CD1c-positive myeloid dendritic cell (primary cell): ENCODE results near the gene GLUL.
"Not testable (repeated sequence)": the region's sequence is repeated elsewhere in the genome, so short reads cannot be mapped to it uniquely, and the experiment has no call there.

Experiments used
- DNase-seq: peaks from one replicate; pipeline ENCODE4 v3.0.0-alpha.2; 2016; ENCODE audit errors: extremely low spot score

Gene GLUL

GRCh38 chr1:182368358-182368757, 23.2 kb downstream of the GLUL start:
- no peak for DNase-seq

GRCh38 chr1:182367926-182368325, 23.7 kb downstream of the GLUL start:
- DNase-seq: no peak

GRCh38 chr1:182366596-182366995, 25.0 kb downstream of the GLUL start:
- DNase-seq: no peak

DNA sequence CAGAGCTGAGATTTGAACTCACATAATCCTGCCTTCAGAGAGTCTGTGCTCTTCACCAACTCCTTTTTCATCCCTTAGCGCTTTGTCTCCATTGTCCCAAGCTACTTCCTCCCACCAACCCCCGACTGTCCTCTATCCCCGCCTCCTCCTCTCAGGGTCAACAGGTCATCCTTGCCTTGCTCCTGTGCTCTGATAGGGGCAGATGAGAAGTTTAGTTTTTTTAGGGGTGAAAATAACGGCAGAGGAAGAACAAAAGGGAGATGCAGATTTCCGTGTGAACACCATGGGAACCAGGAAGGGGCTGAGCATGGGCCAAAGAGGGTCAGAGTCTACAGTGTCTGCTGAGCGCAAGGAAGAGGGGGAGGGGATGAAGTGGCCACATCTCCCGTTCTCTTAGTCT, 31.9 kb downstream of the GLUL start:
- DNase-seq: no peak

DNA sequence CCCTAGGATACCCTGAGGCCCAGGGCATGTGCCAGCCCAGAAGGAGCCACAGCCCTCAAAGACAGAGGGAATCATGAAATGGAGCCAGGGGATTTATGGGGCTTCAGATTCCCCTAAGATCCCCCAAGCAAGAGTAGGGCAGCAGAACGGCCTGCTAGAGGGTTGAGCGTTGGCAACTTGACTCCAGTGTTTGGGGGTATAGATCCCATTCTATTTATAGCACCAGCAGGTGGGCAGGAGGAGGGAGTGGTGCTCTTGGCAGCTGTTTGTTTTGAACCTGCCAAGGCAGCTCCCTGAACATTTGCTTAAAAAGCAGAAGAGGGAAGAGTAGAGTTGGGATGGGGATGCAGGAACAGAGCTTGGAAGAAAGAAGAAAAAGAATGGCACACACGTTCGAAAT, 33.7 kb downstream of the GLUL start:
- no peak for DNase-seq

DNA sequence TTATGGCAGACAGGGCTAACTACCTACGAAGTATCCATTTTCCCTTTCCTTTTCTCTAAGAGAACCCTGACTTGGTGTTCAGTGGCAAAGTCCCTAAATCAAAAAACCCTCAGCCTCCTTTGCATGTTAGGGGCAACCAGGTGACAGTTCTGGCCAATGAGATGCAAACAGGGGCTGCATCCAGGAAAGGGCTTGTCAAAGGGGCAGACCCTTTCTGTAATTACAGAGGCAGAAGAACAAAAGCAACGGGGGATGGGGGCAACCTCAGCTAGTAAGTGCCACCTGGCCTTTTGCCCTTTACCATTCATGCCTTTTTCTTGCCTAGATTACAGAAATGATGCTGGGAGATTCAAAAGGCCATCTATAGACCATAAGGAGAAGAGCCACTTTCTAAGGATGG, 34.4 kb downstream of the GLUL start:
- DNase-seq: no peak

GRCh38 chr1:182355723-182356098, 35.9 kb downstream of the GLUL start:
- no peak for DNase-seq

- no peak for DNase-seq
Observed at GRCh38 chr1:182351790-182352364, 39.7 kb downstream of the GLUL start.

- DNase-seq: no peak
Observed at GRCh38 chr1:182350839-182351238, 40.8 kb downstream of the GLUL start.

DNA sequence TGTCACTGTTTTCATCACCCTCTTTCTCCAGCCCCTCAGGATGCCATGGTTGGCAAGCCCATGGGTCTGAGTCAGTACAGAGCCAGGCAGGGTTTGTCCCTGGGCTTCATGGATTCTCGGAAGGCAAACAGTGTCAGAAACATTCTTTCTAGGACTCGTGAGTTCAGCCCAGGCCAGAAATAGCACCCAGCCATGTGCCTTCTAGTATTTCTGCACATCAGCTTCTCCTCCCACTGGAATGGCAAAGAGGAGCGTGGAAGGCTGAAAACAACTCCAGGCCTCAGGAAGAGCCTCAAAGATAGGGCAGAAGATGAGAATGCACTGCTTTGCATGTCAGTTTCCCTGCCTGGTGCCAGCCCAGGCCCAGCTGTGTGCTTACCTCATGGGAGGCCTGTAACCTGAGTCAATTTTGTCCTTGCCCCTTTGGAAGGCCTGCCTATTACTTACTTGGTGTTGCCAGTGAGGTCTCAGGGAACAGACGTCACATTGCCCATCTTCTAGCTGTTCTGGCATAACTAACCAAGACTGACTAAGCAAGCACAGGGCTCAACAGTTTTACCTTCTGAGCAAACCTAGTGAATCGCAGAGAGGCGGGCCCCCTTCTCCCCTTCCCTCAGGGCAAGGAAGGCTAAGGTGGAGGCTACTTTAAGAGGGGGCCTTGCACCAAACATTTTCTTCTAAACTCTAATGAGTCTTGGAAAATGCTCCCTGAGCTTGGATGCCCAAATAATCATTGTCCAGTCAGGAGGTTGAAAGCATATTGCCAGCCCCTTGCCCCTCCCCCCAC, 42.4 kb downstream of the GLUL start:
- no peak for DNase-seq

DNA sequence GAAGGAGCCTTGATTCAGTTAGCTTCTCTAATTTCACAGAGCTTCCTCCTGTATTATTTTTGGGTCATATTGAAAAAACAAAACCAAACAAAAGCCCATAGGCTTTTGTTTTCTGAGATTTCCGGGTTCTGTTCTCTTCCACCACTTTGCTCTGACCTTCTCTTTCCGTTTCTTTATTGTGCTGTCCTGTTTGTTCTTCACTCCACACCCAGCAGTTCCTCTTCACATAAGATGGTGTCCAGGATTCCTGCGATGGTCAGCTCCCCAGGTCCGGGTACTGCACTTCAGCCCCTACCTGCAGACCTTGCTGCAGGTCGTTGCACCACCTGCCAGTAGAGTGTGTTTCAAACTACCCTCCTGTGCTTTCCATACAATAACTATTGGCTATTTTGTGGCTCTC, 44.6 kb downstream of the GLUL start:
- no peak for DNase-seq

DNA sequence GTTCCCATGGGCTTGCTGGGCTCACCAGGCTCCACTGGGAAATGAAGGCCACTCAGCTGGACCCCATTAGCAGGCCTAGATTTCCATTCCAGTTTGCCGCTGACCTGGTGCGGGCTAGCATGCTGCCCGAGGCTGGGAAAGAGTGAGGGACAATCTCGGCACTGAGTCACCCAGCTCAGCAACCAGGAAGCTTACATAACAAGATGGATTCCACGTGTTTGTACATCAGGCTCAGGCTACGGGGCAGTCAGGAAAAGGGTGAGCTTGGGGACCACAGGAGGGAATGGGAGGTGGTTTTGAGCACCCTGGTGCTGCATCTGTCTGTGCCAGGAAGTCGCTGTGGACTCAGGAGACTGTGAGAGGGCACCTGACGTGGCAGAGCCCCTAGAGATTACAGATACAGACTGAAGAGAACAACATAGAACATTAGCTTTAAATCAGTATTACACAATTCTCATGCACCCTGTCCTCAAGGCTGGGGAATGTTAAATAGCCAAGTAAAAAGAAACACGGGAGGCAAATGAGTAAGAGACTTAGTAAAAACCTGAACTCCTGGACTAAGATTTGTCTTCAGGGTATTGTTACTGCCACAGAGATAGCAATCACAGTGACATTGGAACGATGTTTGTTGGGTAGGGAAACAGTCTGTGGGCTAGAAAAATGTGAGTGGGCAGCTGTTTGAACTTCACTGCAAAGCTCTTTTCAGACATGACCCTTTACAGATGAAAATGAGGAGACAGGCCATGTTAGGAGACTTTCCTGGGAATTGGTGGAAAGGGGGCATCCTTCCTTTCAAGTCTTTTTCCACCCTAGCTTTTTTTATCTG, 51.1 kb downstream of the GLUL start:
- no peak for DNase-seq

GRCh38 chr1:182339684-182340083, 51.9 kb downstream of the GLUL start:
- no peak for DNase-seq

- no peak for DNase-seq
Observed at GRCh38 chr1:182338806-182339370, 52.7 kb downstream of the GLUL start.

DNA sequence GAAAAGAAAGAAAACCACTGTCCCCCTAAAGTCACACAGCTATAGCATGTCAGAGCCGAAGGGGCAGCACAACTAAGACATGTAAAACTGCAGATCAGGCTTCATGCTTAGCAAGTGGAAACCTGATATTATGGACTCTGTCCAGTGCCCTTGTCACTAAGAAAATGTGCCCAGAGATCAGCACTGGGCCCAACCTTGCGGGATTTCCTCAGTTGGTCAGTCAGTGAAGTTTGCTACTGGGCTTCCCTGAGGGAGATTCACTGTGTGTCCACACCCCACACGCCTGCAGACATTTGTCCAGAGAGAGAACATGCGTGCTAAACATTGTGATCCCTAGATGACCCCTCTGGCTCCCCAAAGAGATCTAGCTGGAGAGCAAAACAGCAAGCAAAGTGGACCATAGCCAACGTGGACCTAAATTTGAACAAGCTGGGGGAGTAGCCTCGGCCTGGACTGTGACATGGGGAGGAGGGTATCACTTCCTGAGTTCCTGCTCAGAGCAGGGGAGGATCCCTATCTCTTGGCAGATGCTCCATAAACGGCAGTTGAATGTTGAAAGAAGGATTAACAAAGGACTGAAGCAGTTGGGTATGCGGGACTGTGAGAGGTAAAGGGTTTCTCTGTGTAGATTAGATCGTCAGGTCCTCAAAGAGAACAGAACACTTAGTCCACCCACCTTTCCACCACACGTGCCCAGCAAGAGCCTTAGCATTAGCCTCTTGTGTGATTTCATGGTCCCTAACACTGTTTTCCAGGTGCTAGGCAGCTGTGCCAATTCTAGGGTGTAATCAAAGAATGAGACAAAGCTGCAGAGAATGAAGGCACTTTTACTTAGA, 53.6 kb downstream of the GLUL start:
- no peak for DNase-seq

GRCh38 chr1:182335771-182336566, 55.6 kb downstream of the GLUL start:
- DNase-seq: no peak

- DNase-seq: not testable (repeated sequence)
Observed at GRCh38 chr1:182333071-182333571, 58.5 kb downstream of the GLUL start.

DNA sequence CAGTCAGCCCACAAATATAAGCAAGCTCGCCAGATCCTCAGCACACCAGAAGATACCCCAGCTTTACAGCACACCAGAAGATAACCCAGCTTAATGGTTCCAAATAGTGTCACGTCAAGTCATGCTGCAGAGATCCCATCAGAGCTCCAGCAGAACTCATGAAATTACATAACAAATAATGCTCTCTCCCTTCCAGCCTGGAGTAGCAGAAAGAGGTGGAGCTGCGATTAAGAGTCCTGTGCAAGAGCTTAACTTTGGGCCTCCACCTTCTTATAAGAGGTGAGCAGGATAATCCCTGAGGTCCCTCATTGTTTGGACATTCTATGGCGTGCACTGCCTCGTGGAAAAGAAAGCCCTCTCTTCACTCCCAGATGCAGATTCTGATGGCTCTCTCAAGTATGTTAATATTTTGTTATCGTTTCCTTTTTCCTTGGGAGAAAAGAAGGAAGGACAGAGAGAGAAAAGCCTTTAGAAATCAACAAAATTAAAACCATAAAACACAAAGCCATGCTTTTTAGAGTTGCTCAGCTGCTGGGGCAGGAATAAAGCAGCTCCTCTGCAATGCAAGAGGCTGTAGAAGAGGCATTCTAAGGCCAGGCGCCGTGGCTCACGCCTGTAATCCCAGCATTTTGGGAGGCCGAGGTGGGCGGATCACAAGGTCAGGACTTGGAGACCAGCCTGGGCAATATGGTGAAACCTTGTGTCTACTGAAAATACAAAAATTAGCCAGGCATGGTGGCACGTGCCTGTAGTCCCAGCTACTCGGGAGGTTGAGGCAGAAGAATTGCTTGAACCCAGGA, 59.1 kb downstream of the GLUL start:
- DNase-seq: no peak
